Measurements from ENCODE around the gene ARHGAP10.

ARHGAP10 gene

DNA sequence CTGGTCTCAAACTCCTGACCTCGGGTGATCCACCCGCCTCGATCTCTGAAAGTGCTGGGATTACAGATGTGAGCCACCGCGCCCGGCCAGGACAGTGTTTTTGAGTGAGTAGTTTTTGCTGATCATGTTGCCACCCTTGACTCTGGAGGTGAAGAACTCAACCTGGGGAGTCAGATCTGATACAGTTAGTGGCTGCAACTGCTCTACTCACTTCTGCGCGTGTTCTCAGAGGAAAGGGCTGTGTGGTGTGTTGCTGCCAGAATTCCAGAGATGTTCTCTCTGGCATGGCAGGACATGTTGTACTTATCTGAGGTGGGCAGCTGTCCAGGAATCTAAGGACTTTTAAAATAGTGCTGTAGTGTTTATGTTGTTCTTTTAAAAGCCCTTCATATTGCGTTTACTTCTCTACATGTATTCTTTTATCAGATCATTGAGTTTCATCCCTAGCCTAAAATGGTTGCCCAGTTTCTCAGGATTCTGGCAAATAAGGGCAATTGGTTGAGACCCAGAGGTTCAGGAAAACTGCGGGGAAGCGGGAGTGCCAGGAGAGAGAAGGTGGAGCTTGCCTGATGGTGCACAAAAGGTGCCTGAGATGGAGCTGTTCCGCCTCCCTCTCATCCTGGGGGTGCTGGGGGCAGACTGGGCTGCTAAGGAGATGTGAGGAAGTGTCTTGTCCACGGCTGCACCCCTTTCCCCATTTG lies 97.7 kb downstream of the ARHGAP10 start:
- H3K27ac ChIP-seq, result peak overlapping the region; percentile 86
- TF ChIP-seq, protein P1, sequence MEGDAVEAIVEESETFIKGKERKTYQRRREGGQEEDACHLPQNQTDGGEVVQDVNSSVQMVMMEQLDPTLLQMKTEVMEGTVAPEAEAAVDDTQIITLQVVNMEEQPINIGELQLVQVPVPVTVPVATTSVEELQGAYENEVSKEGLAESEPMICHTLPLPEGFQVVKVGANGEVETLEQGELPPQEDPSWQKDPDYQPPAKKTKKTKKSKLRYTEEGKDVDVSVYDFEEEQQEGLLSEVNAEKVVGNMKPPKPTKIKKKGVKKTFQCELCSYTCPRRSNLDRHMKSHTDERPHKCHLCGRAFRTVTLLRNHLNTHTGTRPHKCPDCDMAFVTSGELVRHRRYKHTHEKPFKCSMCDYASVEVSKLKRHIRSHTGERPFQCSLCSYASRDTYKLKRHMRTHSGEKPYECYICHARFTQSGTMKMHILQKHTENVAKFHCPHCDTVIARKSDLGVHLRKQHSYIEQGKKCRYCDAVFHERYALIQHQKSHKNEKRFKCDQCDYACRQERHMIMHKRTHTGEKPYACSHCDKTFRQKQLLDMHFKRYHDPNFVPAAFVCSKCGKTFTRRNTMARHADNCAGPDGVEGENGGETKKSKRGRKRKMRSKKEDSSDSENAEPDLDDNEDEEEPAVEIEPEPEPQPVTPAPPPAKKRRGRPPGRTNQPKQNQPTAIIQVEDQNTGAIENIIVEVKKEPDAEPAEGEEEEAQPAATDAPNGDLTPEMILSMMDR (conservative IDR thresholded peaks at IDR 0.05), result no peak

DNA sequence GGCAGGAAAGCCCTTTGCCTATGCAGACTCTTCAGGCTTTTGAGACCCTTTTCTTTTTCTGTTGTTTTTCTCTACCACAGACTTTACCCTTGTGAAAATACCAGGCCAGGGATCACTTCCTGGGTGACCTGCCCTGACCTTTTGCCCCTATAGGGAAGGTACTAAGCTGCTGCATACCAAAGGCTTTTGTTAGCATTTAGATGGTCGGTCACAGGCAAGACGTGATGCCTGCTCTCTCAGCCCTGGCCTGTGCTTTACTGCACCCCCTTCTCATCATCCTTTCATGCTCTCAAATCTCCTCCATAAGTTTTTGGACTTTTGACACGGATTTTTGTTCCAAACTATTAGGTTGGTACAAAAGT lies 98.2 kb downstream of the ARHGAP10 start:
- H3K27ac ChIP-seq, result peak overlapping the region; percentile 86
- TF ChIP-seq, protein P1 (conservative IDR thresholded peaks at IDR 0.05), result no peak

DNA sequence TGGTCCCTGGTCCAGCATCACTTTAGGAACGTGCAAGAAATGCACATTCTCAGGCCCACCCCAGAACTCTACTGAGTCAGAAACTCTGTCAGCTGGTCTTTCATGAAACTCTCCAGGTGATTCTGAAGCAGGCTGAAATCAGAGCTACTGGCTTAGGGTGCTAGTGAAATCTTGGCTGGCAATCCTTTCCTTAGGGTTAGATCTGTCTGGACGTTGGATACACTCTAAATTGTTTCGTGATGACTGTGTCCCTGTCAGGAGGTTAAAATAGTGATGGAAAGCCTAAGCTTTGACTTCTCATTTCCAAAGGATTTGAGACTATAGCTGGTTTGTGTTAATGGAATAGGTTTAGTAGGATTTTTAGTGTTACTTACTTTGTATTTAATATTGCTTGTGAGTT lies 99.1 kb downstream of the ARHGAP10 start:
- peak overlapping the region; percentile 86 for H3K27ac ChIP-seq
- TF ChIP-seq, protein P1 (conservative IDR thresholded peaks at IDR 0.05), result no peak

- peak overlapping the region; percentile 86 for H3K27ac ChIP-seq
Observed at GRCh38 chr4:147831551-147832171, 99.8 kb downstream of the ARHGAP10 start.

DNA sequence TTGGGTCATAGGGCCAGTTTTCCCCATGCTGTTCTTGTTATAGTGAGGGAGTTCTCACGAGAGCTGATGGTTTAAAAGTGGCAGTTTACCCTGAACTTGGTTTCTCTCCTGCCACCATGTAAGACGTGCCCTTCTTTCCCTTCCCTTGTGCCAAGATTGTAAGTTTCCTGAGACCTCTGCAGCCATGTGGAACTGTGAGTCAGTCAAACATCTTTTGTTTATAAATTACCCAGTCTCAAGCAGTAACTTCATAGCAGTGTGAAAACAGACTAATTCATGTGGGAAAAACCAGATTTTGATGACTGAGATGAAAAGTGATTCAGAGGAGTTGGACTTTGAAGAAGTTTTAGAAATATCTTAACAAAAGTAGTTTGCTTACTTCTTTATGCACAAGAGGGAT lies 101.4 kb downstream of the ARHGAP10 start:
- TF ChIP-seq, protein P1 (conservative IDR thresholded peaks at IDR 0.05), result no peak
- H3K27ac ChIP-seq, result no peak overlapping the region

More at GRCh38 chr4:147831551-147832171, 99.8 kb downstream of the ARHGAP10 start:
- TF ChIP-seq, protein P1 (conservative IDR thresholded peaks at IDR 0.05), result no peak

GRCh38 chr4:147833741-147834140 lies 101.9 kb downstream of the ARHGAP10 start:
- TF ChIP-seq, protein P1 (conservative IDR thresholded peaks at IDR 0.05), result no peak
- H3K27ac ChIP-seq, result no peak overlapping the region

DNA sequence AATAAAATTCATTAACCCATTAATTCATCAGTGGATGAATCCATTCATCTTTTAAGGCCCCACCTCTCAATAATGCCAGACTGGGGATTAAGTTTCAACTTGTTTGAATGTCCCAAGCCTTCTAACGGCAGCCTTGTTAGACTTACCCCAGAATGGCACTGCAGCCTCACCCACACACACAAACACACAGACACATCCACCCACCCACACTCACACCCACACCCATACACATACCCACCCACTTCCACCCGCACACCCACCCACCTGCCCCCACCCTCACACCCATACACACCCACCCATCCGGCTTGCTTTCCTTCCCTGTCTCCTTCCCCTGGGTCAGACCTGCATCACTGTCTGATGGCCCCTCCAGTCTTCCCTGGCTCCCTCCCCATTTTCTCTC lies 102.6 kb downstream of the ARHGAP10 start:
- TF ChIP-seq, protein P1 (conservative IDR thresholded peaks at IDR 0.05), result no peak
- no peak overlapping the region for H3K27ac ChIP-seq

Measured in VCaP (cell line).